ENCODE measurements around the gene FREM2. TPM values are rescaled to one million over a fixed set of nuclear protein-coding genes. Genes with fewer than 3 reads are reported as not detected.

Gene FREM2
- total RNA-seq, 1 donor from 2014 or later, result 2.8 TPM

- FAIRE-seq, result no peak
- no peaks in the 10 kb centered on the region for H3K9me3 Mint-ChIP-seq (ENCODE audit: unreplicated experiment)
These were observed 157.7 kb downstream of the FREM2 start for GRCh38 chr13:38844581-38844980.

GRCh38 chr13:38848360-38848759 lies 161.5 kb downstream of the FREM2 start:
- no peak overlapping the region for H2AFZ ChIP-seq (ENCODE audit: low read depth, low read length)
- DNase-seq (ENCODE audit: low read depth) (no peak), FAIRE-seq (no peak)
- no peaks in the 10 kb centered on the region for H3K79me2 ChIP-seq (ENCODE audit: insufficient read depth, low read length)
- no peak overlapping the region for H3K9ac ChIP-seq (ENCODE audit: low read length)
- H3K36me3 Mint-ChIP-seq (ENCODE audit: low read depth, unreplicated experiment), result no peaks in the 10 kb centered on the region
- H3K4me1 Mint-ChIP-seq (ENCODE audit: low read depth, unreplicated experiment), result peaks cover 2% of the 10 kb centered on the region
- no peaks in the 10 kb centered on the region for H3K9me3 ChIP-seq (ENCODE audit: insufficient read depth, low read depth, low read length)
- H3K4me3 Mint-ChIP-seq (ENCODE audit: unreplicated experiment), result no peak overlapping the region
- no peaks in the 10 kb centered on the region for H4K20me1 ChIP-seq (ENCODE audit: insufficient read depth, low read length)
- H3K9me3 Mint-ChIP-seq (ENCODE audit: unreplicated experiment), result no peaks in the 10 kb centered on the region
- no peak overlapping the region for H3K27ac ChIP-seq (ENCODE audit: low read depth, low read length)
- H3K27me3 ChIP-seq (ENCODE audit: insufficient read depth, low read length), result no peaks in the 10 kb centered on the region
- no peaks in the 10 kb centered on the region for H3K4me1 ChIP-seq (ENCODE audit: insufficient read depth, low read length)
- no peak overlapping the region for H3K27ac Mint-ChIP-seq (ENCODE audit: unreplicated experiment)
- H3K4me2 ChIP-seq (ENCODE audit: low read length), result no peak overlapping the region
- no peak overlapping the region for H3K4me3 ChIP-seq (ENCODE audit: insufficient read depth, low read depth, low read length)
- TF ChIP-seq EZH2 (IDR thresholded peaks at IDR 0.05; ENCODE audit: insufficient read depth, low read length) (no peak), CTCF (IDR thresholded peaks at IDR 0.05; ENCODE audit: insufficient read depth, low read depth, low read length) (no peak)
- H3K27me3 Mint-ChIP-seq (ENCODE audit: low read depth, unreplicated experiment), result no peaks in the 10 kb centered on the region
- no peaks in the 10 kb centered on the region for H3K36me3 ChIP-seq (ENCODE audit: insufficient read depth, low read length)

More at GRCh38 chr13:38844581-38844980, 157.7 kb downstream of the FREM2 start:
- H2AFZ ChIP-seq (ENCODE audit: low read depth, low read length), result no peak overlapping the region
- no peaks in the 10 kb centered on the region for H4K20me1 ChIP-seq (ENCODE audit: insufficient read depth, low read length)
- TF ChIP-seq EZH2 (IDR thresholded peaks at IDR 0.05; ENCODE audit: insufficient read depth, low read length) (no peak), CTCF (IDR thresholded peaks at IDR 0.05; ENCODE audit: insufficient read depth, low read depth, low read length) (no peak)
- Mint-ChIP-seq H3K4me3 (ENCODE audit: unreplicated experiment) (no peak overlapping the region), H3K27me3 (ENCODE audit: low read depth, unreplicated experiment) (no peaks in the 10 kb centered on the region), H3K36me3 (ENCODE audit: low read depth, unreplicated experiment) (no peaks in the 10 kb centered on the region), H3K27ac (ENCODE audit: unreplicated experiment) (no peak overlapping the region), H3K4me1 (ENCODE audit: low read depth, unreplicated experiment) (peaks cover 2% of the 10 kb centered on the region)
- DNase-seq (ENCODE audit: low read depth), result no peak
- H3K9ac ChIP-seq (ENCODE audit: low read length), result no peak overlapping the region
- no peaks in the 10 kb centered on the region for H3K79me2 ChIP-seq (ENCODE audit: insufficient read depth, low read length)
- H3K27ac ChIP-seq (ENCODE audit: low read depth, low read length), result no peak overlapping the region
- H3K4me2 ChIP-seq (ENCODE audit: low read length), result no peak overlapping the region
- H3K27me3 ChIP-seq (ENCODE audit: insufficient read depth, low read length), result no peaks in the 10 kb centered on the region
- no peaks in the 10 kb centered on the region for H3K36me3 ChIP-seq (ENCODE audit: insufficient read depth, low read length)
- no peaks in the 10 kb centered on the region for H3K9me3 ChIP-seq (ENCODE audit: insufficient read depth, low read depth, low read length)
- H3K4me1 ChIP-seq (ENCODE audit: insufficient read depth, low read length), result no peaks in the 10 kb centered on the region
- H3K4me3 ChIP-seq (ENCODE audit: insufficient read depth, low read depth, low read length), result no peak overlapping the region

- no peak overlapping the region for H3K27ac Mint-ChIP-seq (ENCODE audit: unreplicated experiment)
- H3K36me3 Mint-ChIP-seq (ENCODE audit: low read depth, unreplicated experiment), result no peaks in the 10 kb centered on the region
- H3K27ac ChIP-seq (ENCODE audit: low read depth, low read length), result no peak overlapping the region
- no peak overlapping the region for H3K4me3 Mint-ChIP-seq (ENCODE audit: unreplicated experiment)
- no peaks in the 10 kb centered on the region for H3K36me3 ChIP-seq (ENCODE audit: insufficient read depth, low read length)
- H3K4me3 ChIP-seq (ENCODE audit: insufficient read depth, low read depth, low read length), result no peak overlapping the region
- H3K9me3 Mint-ChIP-seq (ENCODE audit: unreplicated experiment), result no peaks in the 10 kb centered on the region
- TF ChIP-seq CTCF (IDR thresholded peaks at IDR 0.05; ENCODE audit: insufficient read depth, low read depth, low read length) (no peak), EZH2 (IDR thresholded peaks at IDR 0.05; ENCODE audit: insufficient read depth, low read length) (no peak)
- no peaks in the 10 kb centered on the region for H3K79me2 ChIP-seq (ENCODE audit: insufficient read depth, low read length)
- H3K27me3 Mint-ChIP-seq (ENCODE audit: low read depth, unreplicated experiment), result no peaks in the 10 kb centered on the region
- no peak for FAIRE-seq
- H3K4me2 ChIP-seq (ENCODE audit: low read length), result no peak overlapping the region
- no peaks in the 10 kb centered on the region for H3K4me1 ChIP-seq (ENCODE audit: insufficient read depth, low read length)
- H2AFZ ChIP-seq (ENCODE audit: low read depth, low read length), result no peak overlapping the region
- no peaks in the 10 kb centered on the region for H3K9me3 ChIP-seq (ENCODE audit: insufficient read depth, low read depth, low read length)
- DNase-seq (ENCODE audit: low read depth), result no peak
- peaks cover 2% of the 10 kb centered on the region for H3K4me1 Mint-ChIP-seq (ENCODE audit: low read depth, unreplicated experiment)
- no peak overlapping the region for H3K9ac ChIP-seq (ENCODE audit: low read length)
- no peaks in the 10 kb centered on the region for H4K20me1 ChIP-seq (ENCODE audit: insufficient read depth, low read length)
- no peaks in the 10 kb centered on the region for H3K27me3 ChIP-seq (ENCODE audit: insufficient read depth, low read length)
These were observed 162.4 kb downstream of the FREM2 start for GRCh38 chr13:38849315-38849714.

Measured in astrocyte (in vitro differentiated cells and primary cell).